NK-92 (cell line): ENCODE measurements around the gene FOXP1.

Source experiments
- DNase-seq: peaks from one replicate; lab custom pipeline; 2025; ENCODE audit not compliant: unreplicated experiment; lab: John Stamatoyannopoulos, UW

Gene FOXP1

GRCh38 chr3:71488391-71488809 is 95.1 kb downstream of the FOXP1 start:
- DNase-seq, result no peak

DNA sequence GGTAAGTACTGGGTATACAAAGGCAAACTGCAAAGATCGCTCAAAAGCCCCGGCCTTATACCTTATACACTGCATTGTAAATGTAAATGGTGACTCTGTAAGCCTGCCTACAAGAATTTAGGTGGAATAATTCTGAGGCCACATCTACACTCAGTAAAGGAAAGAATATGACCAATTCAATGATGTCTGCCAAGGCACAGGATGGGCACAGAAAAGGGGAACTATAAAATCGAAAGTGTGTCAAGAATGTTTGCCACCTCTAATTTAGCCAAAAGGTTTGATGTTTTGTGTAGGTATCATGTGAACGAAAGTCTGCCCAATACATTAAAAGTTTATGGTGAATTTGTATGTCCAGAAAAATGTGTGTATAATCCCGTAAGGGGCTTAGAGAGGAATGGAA is 96.1 kb downstream of the FOXP1 start:
- no peak for DNase-seq

GRCh38 chr3:71486831-71487230 is 96.7 kb downstream of the FOXP1 start:
- no peak for DNase-seq

DNA sequence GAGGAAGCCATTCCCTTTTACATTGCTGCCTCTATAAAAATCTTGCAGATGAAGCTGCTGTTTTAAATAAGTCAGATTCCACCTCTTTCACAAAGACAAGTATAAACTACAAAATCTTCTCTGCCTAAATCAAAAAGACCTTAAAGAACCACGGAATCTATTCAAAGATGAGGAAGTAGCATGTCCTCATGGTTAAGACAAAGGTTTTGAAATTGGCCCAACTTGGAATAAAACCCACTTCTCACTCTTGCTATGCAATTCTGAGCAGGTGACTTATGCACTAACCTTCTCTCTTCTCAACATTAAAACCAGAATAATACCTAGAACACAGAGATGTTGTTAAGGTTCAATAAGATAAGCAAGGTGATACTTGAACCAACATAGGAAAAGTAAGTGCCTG is 97.6 kb downstream of the FOXP1 start:
- DNase-seq, result no peak

DNA sequence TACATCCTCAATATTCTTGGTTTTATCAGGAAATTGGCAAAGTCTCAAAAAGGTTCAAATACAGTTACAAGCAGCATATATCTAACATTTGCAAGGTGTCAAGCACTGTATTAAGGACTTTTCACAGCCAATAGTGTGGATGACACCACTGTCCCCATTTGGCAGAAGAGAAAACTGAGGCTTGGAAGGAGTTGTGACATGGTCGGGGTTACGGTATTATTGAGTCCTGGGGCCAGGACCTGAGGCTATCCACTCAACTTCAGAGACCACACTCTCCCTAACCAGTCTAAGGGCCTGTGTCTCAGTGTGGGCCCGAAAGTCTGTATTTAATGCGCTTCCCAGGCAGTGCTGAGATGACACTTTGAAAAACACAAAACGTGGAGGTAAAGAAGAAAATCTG is 99.1 kb downstream of the FOXP1 start:
- DNase-seq, result no peak

DNA sequence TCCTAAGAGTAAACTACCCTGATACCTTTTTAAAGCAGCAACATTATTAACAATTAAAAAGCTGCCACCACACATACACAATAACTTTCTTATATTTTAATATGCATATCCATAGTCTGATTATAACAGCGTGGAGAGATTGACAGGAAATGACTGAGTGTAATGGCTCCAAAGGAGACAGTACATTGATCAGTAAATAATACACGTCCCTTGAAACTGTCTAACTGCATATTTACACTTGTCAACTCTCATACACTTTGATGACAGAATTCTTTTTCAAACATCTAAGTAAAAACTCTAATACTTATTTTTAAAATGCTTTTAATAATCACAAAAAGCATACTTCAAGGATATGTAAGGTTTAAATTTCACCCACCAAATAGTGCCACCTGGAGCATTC is 99.5 kb downstream of the FOXP1 start:
- DNase-seq, result no peak

DNA sequence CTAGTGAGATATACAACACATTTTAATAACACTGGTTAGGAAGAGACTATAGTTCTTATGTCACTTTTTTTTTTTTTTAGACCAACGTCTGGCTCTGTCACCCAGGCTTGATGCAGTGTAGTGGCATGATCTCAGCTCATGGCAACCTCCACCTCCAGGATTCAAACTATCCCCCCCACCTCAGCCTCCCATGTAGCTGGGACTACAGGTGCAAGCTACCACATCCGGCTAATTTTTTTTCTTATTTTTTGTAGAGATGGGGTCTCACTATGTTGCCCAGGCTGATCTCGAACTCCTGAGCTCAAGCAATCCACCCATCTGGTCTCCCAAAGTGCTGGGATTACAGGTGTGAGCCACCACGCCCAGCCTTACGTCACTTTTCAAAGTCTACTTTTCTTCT is 100.8 kb downstream of the FOXP1 start:
- no peak for DNase-seq

- no peak for DNase-seq
Observed at GRCh38 chr3:71478568-71478967, 105.0 kb downstream of the FOXP1 start.

DNA sequence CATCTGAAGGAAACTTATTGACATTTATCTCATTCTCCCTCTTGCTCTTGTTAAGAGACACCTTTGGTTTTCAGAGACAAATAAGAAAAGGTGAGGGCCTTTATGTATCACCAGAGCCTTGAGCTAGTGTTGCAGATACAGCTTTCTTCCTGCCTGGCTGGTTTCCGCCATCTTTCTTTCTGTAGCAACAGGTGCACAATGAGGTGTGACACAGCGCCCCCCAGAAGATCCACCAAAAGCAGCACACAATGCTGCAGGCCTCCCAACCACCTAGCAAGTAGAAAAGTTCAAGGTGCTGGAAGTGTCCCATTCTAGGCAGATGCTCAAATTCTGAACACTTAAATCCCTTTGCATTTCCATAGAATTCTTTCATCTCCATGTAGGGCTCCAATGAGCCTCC is 106.6 kb downstream of the FOXP1 start:
- DNase-seq, result no peak

DNA sequence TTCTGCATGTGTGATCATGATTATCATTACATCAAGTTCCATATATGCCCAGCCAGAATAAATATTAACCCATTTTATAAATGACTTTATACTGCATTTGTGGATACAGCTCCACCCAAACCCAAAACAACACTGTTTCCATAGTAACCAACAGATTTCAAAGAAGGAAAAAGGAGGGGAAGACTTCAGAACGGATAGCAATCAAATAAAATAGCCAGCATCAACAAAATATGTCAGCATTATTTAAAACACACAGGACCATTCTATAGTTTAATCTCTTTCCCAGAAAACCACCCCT is 114.4 kb downstream of the FOXP1 start:
- no peak for DNase-seq

DNA sequence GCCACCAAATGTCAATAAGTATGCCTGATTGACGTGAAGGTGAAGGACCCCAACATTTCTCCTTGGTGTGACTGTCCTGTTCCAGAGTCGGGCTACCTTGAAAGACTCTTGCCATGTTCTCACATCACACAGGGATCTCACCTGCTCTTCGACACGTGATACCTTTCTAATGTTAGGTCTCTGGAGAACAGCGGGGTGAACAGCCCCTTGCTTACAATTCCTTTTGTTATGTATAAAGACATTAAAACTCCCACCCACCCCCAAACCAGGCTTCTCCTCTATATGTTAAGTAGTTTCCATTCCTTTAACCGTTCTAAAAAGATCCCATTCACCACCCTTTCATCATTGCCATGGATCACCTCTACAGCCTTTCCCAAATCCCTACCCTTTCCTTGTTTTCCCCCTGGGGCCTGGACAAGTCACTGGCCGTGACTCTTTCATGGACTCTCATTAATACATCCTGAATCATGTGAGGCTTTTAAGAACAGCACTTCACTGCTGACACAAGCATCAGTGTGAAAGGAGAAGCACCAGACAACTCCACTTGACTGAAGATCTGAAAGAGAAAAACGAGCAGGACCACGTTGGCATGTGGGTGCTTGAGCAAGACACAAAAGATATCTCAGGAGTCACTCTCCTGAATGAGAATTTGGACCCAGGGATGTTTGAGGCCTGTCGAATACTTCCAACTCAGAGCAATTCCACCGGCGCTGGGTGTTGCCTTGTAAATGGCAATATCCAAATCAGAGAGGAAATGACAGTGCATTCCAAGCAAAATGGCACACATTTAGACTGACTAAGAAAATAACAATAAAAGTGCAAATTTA is 115.0 kb downstream of the FOXP1 start:
- no peak for DNase-seq

GRCh38 chr3:71466483-71466882 is 117.0 kb downstream of the FOXP1 start:
- DNase-seq, result no peak

GRCh38 chr3:71465371-71466036 is 118.0 kb downstream of the FOXP1 start:
- DNase-seq, result no peak

DNA sequence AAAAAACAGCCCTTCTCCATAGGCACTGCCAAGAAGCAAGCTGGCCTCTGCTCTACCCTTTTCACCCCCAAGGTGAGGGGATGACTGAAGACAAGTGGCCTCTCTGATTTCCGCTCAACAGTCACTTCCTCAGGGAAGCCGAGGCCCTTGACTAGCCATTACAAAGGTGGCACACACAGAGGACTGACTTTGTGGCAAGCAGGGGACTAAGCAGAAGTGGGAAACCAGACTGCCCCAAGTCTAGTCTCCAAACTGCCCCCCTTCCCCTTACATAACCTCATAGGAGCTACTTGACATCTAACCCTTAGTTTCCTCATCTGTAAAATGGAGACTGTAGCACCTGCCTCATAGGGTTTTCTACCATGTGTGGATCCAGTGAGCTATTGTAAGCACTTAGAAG is 118.9 kb downstream of the FOXP1 start:
- DNase-seq, result no peak

- no peak for DNase-seq
Observed at GRCh38 chr3:71463617-71464016, 119.9 kb downstream of the FOXP1 start.

GRCh38 chr3:71462586-71462985 is 120.9 kb downstream of the FOXP1 start:
- DNase-seq, result no peak

GRCh38 chr3:71461749-71462483 is 121.6 kb downstream of the FOXP1 start:
- DNase-seq, result no peak

GRCh38 chr3:71461114-71461513 is 122.4 kb downstream of the FOXP1 start:
- DNase-seq, result no peak

- no peak for DNase-seq
Observed at GRCh38 chr3:71458895-71459294, 124.6 kb downstream of the FOXP1 start.

GRCh38 chr3:71456826-71457225 is 126.7 kb downstream of the FOXP1 start:
- no peak for DNase-seq

GRCh38 chr3:71456156-71456555 is 127.4 kb downstream of the FOXP1 start:
- no peak for DNase-seq
